ENCODE measurements around the gene REP15. TPM values are rescaled to one million over a fixed set of nuclear protein-coding genes. Genes with fewer than 3 reads are reported as not detected.

Gene REP15
- total and polyA plus RNA-seq, 2 donors from 2014 or later = 1.3 to 3.2 TPM

DNA sequence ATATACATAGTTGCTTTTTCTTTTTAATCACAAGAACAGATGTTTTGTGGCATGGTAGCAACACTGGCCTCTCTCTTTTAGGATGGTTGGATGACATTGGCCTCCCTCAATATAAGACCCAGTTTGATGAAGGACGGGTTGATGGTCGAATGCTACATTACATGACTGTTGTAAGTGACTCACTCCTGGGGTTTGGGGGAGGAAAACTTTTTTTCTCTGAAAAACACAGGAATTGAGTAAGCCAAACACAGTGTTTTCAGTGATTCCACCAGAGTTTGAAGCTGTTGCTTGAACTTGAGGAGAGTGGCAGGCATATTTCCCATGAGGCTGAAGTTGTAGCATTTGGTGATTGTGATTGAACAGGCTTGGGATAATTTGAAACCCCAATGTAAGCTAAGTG is 13.7 kb upstream of the REP15 start:
- H3K27me3 ChIP-seq (ENCODE audit: control insufficient read depth, insufficient read depth, low read length) = no peaks in the 10 kb centered on the region
- H3K27ac ChIP-seq (ENCODE audit: low read depth in 2 of 2, low read length in 2 of 2) = no peak overlapping the region
- H3K4me1 ChIP-seq (ENCODE audit: control insufficient read depth in 2 of 3, insufficient read depth in 2 of 3, low read depth in 1 of 3, low read length in 3 of 3) = no peaks in the 10 kb centered on the region
- TF ChIP-seq CTCF (IDR thresholded peaks at IDR 0.05; ENCODE audit: borderline replicate concordance, extremely low read depth, insufficient read depth) = no peak
- no peak for DNase-seq
- intact Hi-C loops (cut with DNase I) = no loop called here
- peaks cover 14 to 53% (median 24%) of the 10 kb centered on the region in 3 donors for H3K36me3 ChIP-seq (ENCODE audit: control insufficient read depth in 2 of 3, insufficient read depth in 3 of 3, low read length in 3 of 3)
- no peak overlapping the region for H3K9ac ChIP-seq (ENCODE audit: low read length in 3 of 3)
- H3K4me3 ChIP-seq (ENCODE audit: low read length in 3 of 3) = no peak overlapping the region
- no peak for FAIRE-seq
- no peaks in the 10 kb centered on the region for H3K9me3 ChIP-seq (ENCODE audit: control insufficient read depth in 2 of 3, insufficient read depth in 1 of 3, low read length in 3 of 3)

GRCh38 chr12:27685274-27685673 is 11.0 kb upstream of the REP15 start:
- Histone ChIP-seq H3K9me3 (ENCODE audit: control insufficient read depth in 2 of 3, insufficient read depth in 1 of 3, low read length in 3 of 3) (no peaks in the 10 kb centered on the region), H3K27ac (ENCODE audit: low read depth in 2 of 2, low read length in 2 of 2) (no peak overlapping the region), H3K4me3 (ENCODE audit: low read length in 3 of 3) (no peak overlapping the region), H3K9ac (ENCODE audit: low read length in 3 of 3) (no peak overlapping the region), H3K27me3 (ENCODE audit: control insufficient read depth, insufficient read depth, low read length) (no peaks in the 10 kb centered on the region), H3K36me3 (ENCODE audit: control insufficient read depth in 2 of 3, insufficient read depth in 3 of 3, low read length in 3 of 3) (peaks cover 8 to 63% (median 32%) of the 10 kb centered on the region in 3 donors), H3K4me1 (ENCODE audit: control insufficient read depth in 2 of 3, insufficient read depth in 2 of 3, low read depth in 1 of 3, low read length in 3 of 3) (no peaks in the 10 kb centered on the region)
- DNase-seq (no peak), FAIRE-seq (no peak)
- intact Hi-C loops (cut with DNase I) = no loop called here
- TF ChIP-seq CTCF (IDR thresholded peaks at IDR 0.05; ENCODE audit: borderline replicate concordance, extremely low read depth, insufficient read depth) = no peak

DNA sequence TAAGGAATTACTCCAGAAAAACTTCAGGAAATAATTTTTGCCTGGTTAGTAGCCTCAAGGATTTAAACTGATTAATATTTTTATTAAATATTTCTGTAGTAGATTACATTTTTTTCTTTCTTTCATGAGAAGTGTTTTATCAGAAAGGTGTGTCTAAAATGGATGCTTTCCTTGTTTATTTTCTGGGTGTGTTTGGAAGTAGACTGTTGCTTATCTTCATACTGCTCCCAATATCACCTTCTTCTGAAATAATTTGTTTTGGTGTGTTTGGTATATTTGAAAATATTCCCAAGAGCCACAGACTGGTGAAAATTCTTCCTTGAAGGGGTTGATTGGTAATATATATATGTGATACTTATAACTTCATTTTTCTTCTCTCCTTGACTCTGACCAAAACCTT is 10.1 kb upstream of the REP15 start:
- no peak for TF ChIP-seq CTCF (IDR thresholded peaks at IDR 0.05; ENCODE audit: borderline replicate concordance, extremely low read depth, insufficient read depth)
- no peak overlapping the region for H3K4me3 ChIP-seq (ENCODE audit: low read length in 3 of 3)
- DNase-seq (no peak), FAIRE-seq (no peak)
- no peak overlapping the region for H3K9ac ChIP-seq (ENCODE audit: low read length in 3 of 3)
- no peaks in the 10 kb centered on the region for H3K27me3 ChIP-seq (ENCODE audit: control insufficient read depth, insufficient read depth, low read length)
- no peaks in the 10 kb centered on the region for H3K9me3 ChIP-seq (ENCODE audit: control insufficient read depth in 2 of 3, insufficient read depth in 1 of 3, low read length in 3 of 3)
- intact Hi-C loops (cut with DNase I) = no loop called here
- H3K36me3 ChIP-seq (ENCODE audit: control insufficient read depth in 2 of 3, insufficient read depth in 3 of 3, low read length in 3 of 3) = peaks cover 8 to 60% (median 31%) of the 10 kb centered on the region in 3 donors
- no peaks in the 10 kb centered on the region for H3K4me1 ChIP-seq (ENCODE audit: control insufficient read depth in 2 of 3, insufficient read depth in 2 of 3, low read depth in 1 of 3, low read length in 3 of 3)
- no peak overlapping the region for H3K27ac ChIP-seq (ENCODE audit: low read depth in 2 of 2, low read length in 2 of 2)

GRCh38 chr12:27688671-27689070 is 7.6 kb upstream of the REP15 start:
- Histone ChIP-seq H3K9ac (ENCODE audit: low read length in 3 of 3) (no peak overlapping the region), H3K4me1 (ENCODE audit: control insufficient read depth in 2 of 3, insufficient read depth in 2 of 3, low read depth in 1 of 3, low read length in 3 of 3) (no peaks in the 10 kb centered on the region), H3K4me3 (ENCODE audit: low read length in 3 of 3) (no peak overlapping the region), H3K36me3 (ENCODE audit: control insufficient read depth in 2 of 3, insufficient read depth in 3 of 3, low read length in 3 of 3) (peaks cover 8 to 61% (median 38%) of the 10 kb centered on the region in 3 donors), H3K27ac (ENCODE audit: low read depth in 2 of 2, low read length in 2 of 2) (no peak overlapping the region), H3K27me3 (ENCODE audit: control insufficient read depth, insufficient read depth, low read length) (no peaks in the 10 kb centered on the region), H3K9me3 (ENCODE audit: control insufficient read depth in 2 of 3, insufficient read depth in 1 of 3, low read length in 3 of 3) (no peaks in the 10 kb centered on the region)
- DNase-seq (no peak), FAIRE-seq (no peak)
- intact Hi-C loops (cut with DNase I) = no loop called here
- no peak for TF ChIP-seq CTCF (IDR thresholded peaks at IDR 0.05; ENCODE audit: borderline replicate concordance, extremely low read depth, insufficient read depth)
